PC-9 (cell line): ENCODE results near the gene PPP1R9A. TPM values are rescaled to one million over a fixed set of nuclear protein-coding genes. Genes with fewer than 3 reads are reported as not detected.

Experiments used
- BruUV-seq: library from RNA; stranded (reverse); fragments of 400-500 nt; replicated peaks from 2 replicates; lab custom pipeline; 2021; lab: Mats Ljungman, UMichigan
- CTCF ChIA-PET: fragments of 300-600 bp; sonication (Branson Sonifier 250); formaldehyde crosslinking; loops from one replicate; lab custom pipeline; 2022; ENCODE audit warnings: antibody characterized with exemption; lab: Charles Lee
- POLR2A ChIA-PET: fragments of 300-600 bp; sonication (Branson Sonifier 250); formaldehyde crosslinking; loops from one replicate; lab custom pipeline; 2022; ENCODE audit warnings: antibody characterized with exemption; ENCODE audit not compliant: unreplicated experiment; lab: Charles Lee
- DNase-seq, 2 experiments: peaks; one replicate each; pipeline versions ENCODE4 v3.0.0 to v3.0.0-alpha.2; 2015 to 2022; ENCODE audit warnings: mixed read lengths in 1 of 2
- H2AFZ ChIP-seq: fragments of 200-600 bp; sonication (generic); 2 replicates; pipeline ENCODE4 v1.8.1; 2017; ENCODE audit warnings: antibody characterized with exemption
- H3F3A ChIP-seq: fragments of 200-600 bp; sonication (generic); 2 replicates; pipeline ENCODE4 v1.8.1; 2017; ENCODE audit warnings: antibody characterized with exemption, mild to moderate bottlenecking, low read depth; ENCODE audit not compliant: insufficient read depth
- H3K27ac ChIP-seq: fragments of 200-600 bp; sonication (generic); 2 replicates; pipeline ENCODE4 v1.6.1; 2016; ENCODE audit warnings: mixed run types
- H3K27me3 ChIP-seq: fragments of 200-600 bp; sonication (generic); 2 replicates; pipeline ENCODE4 v1.6.1; 2016; ENCODE audit warnings: low read depth, mixed run types; ENCODE audit not compliant: insufficient read depth
- H3K36me3 ChIP-seq: fragments of 200-600 bp; sonication (generic); 2 replicates; pipeline ENCODE4 v1.6.1; 2016; ENCODE audit warnings: low read depth, mixed run types
- H3K4me1 ChIP-seq: fragments of 200-600 bp; sonication (generic); replicated peaks from 2 replicates; pipeline ENCODE4 v1.6.1; 2016; ENCODE audit warnings: mixed run types; ENCODE audit not compliant: insufficient read depth
- H3K4me2 ChIP-seq: fragments of 200-600 bp; sonication (generic); 2 replicates; pipeline ENCODE4 v1.6.1; 2017; ENCODE audit warnings: mixed run types
- H3K4me3 ChIP-seq: fragments of 200-600 bp; sonication (generic); 2 replicates; pipeline ENCODE4 v1.6.1; 2016; ENCODE audit warnings: mixed run types
- H3K79me2 ChIP-seq: fragments of 200-600 bp; sonication (generic); 2 replicates; pipeline ENCODE4 v1.6.1; 2017; ENCODE audit warnings: low read depth, mixed run types
- H3K9me2 ChIP-seq: fragments of 200-600 bp; sonication (generic); 2 replicates; pipeline ENCODE4 v1.8.1; 2017; ENCODE audit warnings: mild to moderate bottlenecking; ENCODE audit not compliant: insufficient read depth
- H3K9me3 ChIP-seq: fragments of 200-600 bp; sonication (generic); 2 replicates; pipeline ENCODE4 v1.8.1; 2016; ENCODE audit warnings: low read depth; ENCODE audit not compliant: insufficient read depth
- H4K20me1 ChIP-seq: fragments of 200-600 bp; sonication (generic); 2 replicates; pipeline ENCODE4 v1.8.1; 2017; ENCODE audit not compliant: insufficient read depth
- CTCF ChIP-seq: fragments of 200-600 bp; sonication (generic); conservative IDR thresholded peaks from 2 replicates; pipeline ENCODE4 v1.6.1; 2017; ENCODE audit warnings: mixed run types, antibody characterized with exemption, mild to moderate bottlenecking, moderate library complexity
- EZH2 ChIP-seq: fragments of 200-600 bp; sonication (generic); IDR thresholded peaks from 2 replicates; pipeline ENCODE4 v1.8.0; 2017; ENCODE audit warnings: antibody characterized with exemption, low read depth
- intact Hi-C: fragments of 100-400 bp; cut with micrococcal nuclease; formaldehyde crosslinking; loops from one replicate; pipeline ENCODE4 v1.10.0; 2022; ENCODE audit not compliant: unreplicated experiment
- total RNA-seq: library from RNA; stranded (reverse); gene quantifications from 2 replicates; pipeline ENCODE4 v1.2.3, GENCODE V29; 2021

Gene PPP1R9A
- total RNA-seq, 1 experiment from 2014 or later, result 11.5 TPM

- Histone ChIP-seq H4K20me1 (no peaks in the 10 kb centered on the region), H3K9me2 (no peaks in the 10 kb centered on the region), H3K4me1 (peaks cover 10% of the 10 kb centered on the region; the same call in 1 of the 2 replicates), H3F3A (no peaks in the 10 kb centered on the region), H3K4me3 (no peak overlapping the region), H3K36me3 (no peaks in the 10 kb centered on the region), H3K9me3 (no peaks in the 10 kb centered on the region), H3K79me2 (no peaks in the 10 kb centered on the region), H3K27ac (no peak overlapping the region), H2AFZ (no peak overlapping the region), H3K27me3 (no peaks in the 10 kb centered on the region), H3K4me2 (no peak overlapping the region)
- TF ChIP-seq EZH2, result no peak
- CTCF ChIA-PET, result no interaction called here
- POLR2A ChIA-PET, result no interaction called here
- intact Hi-C loops, result no loop called here
- DNase-seq, result no peak
- no TSS peak for BruUV-seq
These were observed 198.2 kb downstream of the PPP1R9A start for GRCh38 chr7:95105627-95106026.

- intact Hi-C loops, result no loop called here
- Histone ChIP-seq H3K4me2 (no peak overlapping the region), H3K4me1 (peaks cover 10% of the 10 kb centered on the region; the same call in 1 of the 2 replicates), H3K9me3 (no peaks in the 10 kb centered on the region), H3K9me2 (no peaks in the 10 kb centered on the region), H3K27me3 (no peaks in the 10 kb centered on the region), H2AFZ (no peak overlapping the region), H3K36me3 (no peaks in the 10 kb centered on the region), H3F3A (no peaks in the 10 kb centered on the region), H3K4me3 (no peak overlapping the region), H4K20me1 (no peaks in the 10 kb centered on the region), H3K79me2 (no peaks in the 10 kb centered on the region), H3K27ac (no peak overlapping the region)
- ChIA-PET POLR2A (no interaction called here), CTCF (no interaction called here)
- TF ChIP-seq EZH2 (no peak), CTCF (no peak)
- no TSS peak for BruUV-seq
- DNase-seq, result no peak
These were observed 199.0 kb downstream of the PPP1R9A start for GRCh38 chr7:95106401-95106800.

GRCh38 chr7:95110707-95111106, 203.3 kb downstream of the PPP1R9A start:
- no peaks in the 10 kb centered on the region for H3F3A ChIP-seq
- ChIA-PET CTCF (no interaction called here), POLR2A (no interaction called here)
- no peaks in the 10 kb centered on the region for H4K20me1 ChIP-seq
- no peaks in the 10 kb centered on the region for H3K36me3 ChIP-seq
- no peak overlapping the region for H3K4me3 ChIP-seq
- H3K27ac ChIP-seq, result no peak overlapping the region
- no TSS peak for BruUV-seq
- H3K9me3 ChIP-seq, result no peaks in the 10 kb centered on the region
- H3K4me2 ChIP-seq, result no peak overlapping the region
- no peaks in the 10 kb centered on the region for H3K4me1 ChIP-seq
- no peak for DNase-seq
- H2AFZ ChIP-seq, result no peak overlapping the region
- no peaks in the 10 kb centered on the region for H3K79me2 ChIP-seq
- TF ChIP-seq EZH2, result no peak
- TF ChIP-seq CTCF, result no peak
- intact Hi-C loops, result no loop called here
- no peaks in the 10 kb centered on the region for H3K27me3 ChIP-seq
- H3K9me2 ChIP-seq, result no peaks in the 10 kb centered on the region

DNA sequence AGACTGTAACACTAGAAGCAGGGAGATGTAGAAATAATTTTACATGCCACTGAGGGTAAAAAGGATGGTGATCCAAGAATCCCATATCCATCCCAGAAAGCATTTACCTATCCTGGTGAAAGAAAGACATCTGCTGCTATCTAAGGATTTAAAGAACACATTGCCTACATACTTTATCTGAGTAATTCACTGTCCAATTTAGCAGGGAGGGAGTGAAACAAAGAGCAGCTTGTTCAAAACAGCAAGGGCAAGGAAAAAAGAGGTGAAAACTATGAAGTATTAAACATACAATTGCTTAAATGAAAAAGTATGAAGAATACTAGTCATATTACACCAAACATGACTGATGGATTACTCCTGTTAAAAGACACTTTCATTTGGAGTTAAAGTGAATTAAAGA, 206.2 kb downstream of the PPP1R9A start:
- no peaks in the 10 kb centered on the region for H3K36me3 ChIP-seq
- ChIA-PET POLR2A (no interaction called here), CTCF (no interaction called here)
- no peaks in the 10 kb centered on the region for H3K79me2 ChIP-seq
- intact Hi-C loops, result no loop called here
- no peaks in the 10 kb centered on the region for H3K9me2 ChIP-seq
- TF ChIP-seq CTCF, result no peak
- TF ChIP-seq EZH2, result no peak
- H3K4me3 ChIP-seq, result no peak overlapping the region
- H3K4me2 ChIP-seq, result no peak overlapping the region
- H2AFZ ChIP-seq, result no peak overlapping the region
- H3K27me3 ChIP-seq, result no peaks in the 10 kb centered on the region
- BruUV-seq, result no TSS peak
- no peaks in the 10 kb centered on the region for H3K4me1 ChIP-seq
- no peaks in the 10 kb centered on the region for H4K20me1 ChIP-seq
- DNase-seq, result no peak
- H3K27ac ChIP-seq, result no peak overlapping the region
- no peaks in the 10 kb centered on the region for H3F3A ChIP-seq
- H3K9me3 ChIP-seq, result no peaks in the 10 kb centered on the region
